HG03103 (cell line): ENCODE measurements around the gene RGL2.
"Not testable (repeated sequence)": the region's sequence is repeated elsewhere in the genome, so short reads cannot be mapped to it uniquely, and the experiment has no call there.

Experiments
- ATAC-seq: cut with Tn5 transposase; IDR thresholded peaks from one replicate; pipeline ENCODE4 v1.9.1; 2021; ENCODE audit warnings: low read depth; ENCODE audit not compliant: unreplicated experiment

The RGL2 gene

DNA sequence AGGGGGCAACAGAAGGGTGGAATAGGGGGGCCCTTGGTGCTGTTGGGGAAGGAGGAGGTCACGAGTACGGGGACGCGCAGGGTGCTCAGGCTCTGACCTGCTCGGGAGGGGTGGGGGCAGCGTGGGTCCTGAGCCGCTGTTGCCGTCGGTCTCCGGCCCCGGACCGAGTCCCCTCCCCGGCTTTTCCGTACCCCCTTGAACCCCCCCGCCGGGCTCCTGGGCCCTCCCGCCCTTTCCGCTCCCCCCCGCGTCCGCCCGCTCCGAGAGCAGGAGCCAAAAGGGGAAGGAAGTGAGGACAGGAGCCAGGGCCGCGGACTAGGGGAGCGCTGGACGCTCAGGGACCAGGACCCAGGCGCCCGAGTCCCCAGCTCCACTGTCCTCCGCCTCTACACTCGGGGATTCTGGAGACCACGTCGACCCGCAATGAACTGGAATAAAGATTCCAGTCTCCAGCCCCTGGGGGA lies at the start of gene RGL2:
TSS of gene RGL2 (minus strand) at position 170 of the 464 bp plus-strand sequence. CDS start 332 bp downstream, outside the sequence.
- ATAC-seq = no peak

DNA sequence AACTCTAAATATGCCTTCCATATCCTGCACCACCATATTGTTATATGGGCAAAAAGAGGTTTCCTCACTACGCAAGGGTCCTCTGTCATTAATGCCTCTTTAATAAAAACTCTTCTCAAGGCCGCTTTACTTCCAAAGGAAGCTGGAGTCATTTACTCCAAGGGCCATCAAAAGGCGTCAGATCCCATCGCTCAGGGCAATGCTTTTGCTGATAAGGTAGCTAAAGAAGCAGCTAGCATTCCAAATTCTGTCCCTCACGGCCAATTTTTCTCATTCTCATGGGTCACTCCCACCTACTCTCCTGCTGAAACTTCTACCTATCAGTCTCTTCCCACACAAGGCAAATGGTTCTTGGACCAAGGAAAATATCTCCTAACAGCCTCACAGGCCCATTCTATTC lies 49.1 kb upstream of the RGL2 start:
- no peak for ATAC-seq

DNA sequence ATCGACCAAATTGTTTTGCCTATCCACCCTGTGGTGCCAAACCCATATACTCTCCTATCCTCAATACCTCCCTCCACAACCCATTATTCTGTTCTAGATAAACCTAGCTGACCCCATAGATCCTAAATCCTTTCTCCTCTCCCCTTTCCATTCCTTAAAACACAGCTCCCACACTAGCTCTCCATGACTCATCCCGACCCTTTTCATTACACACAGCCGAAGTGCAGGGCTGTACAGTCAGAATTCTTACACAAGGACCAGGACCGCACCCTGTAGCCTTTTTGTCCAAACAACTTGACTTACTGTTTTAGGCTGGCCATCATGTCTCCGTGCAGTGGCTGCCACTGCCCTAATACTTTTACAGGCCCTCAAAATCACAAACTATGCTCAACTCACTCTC lies 48.2 kb upstream of the RGL2 start:
- ATAC-seq = not testable (repeated sequence)

DNA sequence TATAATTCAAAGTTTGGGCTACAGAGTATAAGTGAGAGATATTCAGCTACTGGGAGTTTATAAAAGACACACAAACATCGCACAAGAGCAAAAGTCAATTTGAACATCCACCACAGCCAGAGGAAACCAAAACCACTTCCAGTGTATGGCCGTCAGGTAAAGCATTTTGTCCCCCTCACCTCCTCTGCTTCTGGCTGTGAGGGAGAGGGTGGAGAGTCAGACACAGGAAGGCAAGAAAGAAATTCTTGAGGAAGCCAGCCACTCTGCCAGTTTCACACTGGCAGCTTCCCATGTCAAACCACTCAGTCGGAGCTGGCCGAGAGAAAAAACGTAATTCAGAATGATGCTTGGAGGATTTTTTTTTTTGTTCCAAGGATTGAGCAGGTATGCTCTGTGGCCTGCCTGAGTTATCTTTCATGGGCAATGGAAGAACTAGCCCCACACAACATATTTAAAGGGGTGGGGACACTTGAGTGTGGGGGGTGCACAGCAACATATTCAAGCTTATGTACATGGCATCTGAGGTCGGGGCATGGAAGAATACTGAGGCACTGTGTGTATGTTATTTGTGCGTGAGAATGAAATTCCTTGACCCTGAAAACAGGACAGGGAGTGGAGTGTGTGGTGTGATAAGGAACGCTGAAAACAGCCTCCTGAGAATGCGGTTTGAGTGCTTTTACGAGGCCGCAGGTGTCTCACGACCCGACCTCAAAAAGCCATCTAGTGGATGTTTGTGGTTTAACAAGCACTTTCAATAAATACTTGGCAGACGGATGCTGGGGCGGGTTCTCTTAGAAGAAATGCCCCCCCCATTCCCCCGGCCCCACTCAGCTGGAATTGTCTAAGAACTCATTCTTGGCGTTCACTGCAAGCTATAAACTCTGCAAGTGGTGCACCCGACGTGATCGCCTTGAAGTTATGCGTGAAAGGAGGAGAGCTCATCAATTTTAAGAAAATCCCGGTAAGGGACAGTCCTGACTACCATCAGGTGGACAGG lies 46.3 kb upstream of the RGL2 start:
- ATAC-seq = no peak

GRCh38 chr6:33343953-33344611 lies 45.3 kb upstream of the RGL2 start:
- ATAC-seq = no peak

- ATAC-seq = not testable (repeated sequence)
Measured at GRCh38 chr6:33343606-33343952, 44.8 kb upstream of the RGL2 start.

- no peak for ATAC-seq
Measured at GRCh38 chr6:33339193-33339592, 40.5 kb upstream of the RGL2 start.

GRCh38 chr6:33336495-33336894 lies 37.8 kb upstream of the RGL2 start:
- no peak for ATAC-seq

DNA sequence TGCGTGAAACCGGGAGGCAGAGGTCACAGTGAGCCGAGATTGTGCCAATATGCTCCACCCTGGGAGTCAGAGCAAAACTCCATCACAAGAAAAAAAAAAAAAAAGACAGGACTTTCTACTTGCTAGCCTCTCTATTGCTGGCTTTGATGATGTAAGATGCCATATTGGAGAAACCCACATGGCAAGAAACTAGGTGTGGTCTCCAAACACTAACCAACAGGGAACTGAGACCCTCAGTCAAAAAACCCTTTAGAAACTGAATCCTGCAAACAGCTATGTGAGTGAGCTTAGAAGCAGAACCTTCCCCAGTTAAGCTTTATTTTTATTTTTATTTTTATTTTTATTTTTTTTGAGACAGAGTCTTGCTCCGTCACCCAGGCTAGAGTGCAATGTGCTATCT lies 37.2 kb upstream of the RGL2 start:
- no peak for ATAC-seq

DNA sequence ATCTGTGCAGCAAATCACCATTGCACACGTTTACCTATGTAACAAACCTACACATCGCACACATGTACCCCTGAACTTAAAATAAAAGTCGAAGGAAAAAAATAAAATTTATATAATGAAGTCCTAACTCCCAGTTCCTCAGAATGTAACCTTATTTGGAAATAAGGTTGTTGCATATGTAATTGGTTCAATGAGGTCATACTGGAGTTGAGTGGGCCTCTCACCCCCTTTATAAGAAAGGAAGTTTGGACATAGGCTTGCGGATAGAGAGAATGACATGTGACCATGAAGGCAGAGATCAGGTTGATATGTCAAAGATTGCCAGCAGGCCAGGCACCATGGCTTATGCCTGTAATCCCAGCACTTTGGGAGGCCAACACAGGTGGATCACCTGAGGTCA lies 34.9 kb upstream of the RGL2 start:
- no peak for ATAC-seq

- no peak for ATAC-seq
Measured at GRCh38 chr6:33330736-33331135, 32.0 kb upstream of the RGL2 start.

DNA sequence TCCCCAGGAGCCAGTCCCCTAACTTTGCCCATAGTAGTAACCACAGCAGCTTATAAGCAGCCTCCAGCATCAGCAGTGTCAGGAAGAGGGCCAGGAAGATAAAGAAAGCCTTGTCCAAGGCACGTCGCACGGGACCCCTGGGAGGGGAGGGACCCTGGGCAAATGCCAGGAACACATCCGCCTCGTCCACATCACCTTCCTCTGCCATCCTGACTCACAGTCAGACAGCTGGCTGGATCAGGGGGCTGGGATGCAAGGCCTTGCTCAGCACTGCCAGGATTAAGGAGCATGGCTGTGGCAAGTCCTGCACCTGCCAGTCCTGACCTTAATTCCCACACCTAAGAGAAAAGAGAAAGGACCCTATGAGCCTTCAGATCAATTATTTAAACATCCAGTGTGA lies 30.3 kb upstream of the RGL2 start:
- ATAC-seq = no peak

GRCh38 chr6:33324125-33324524 lies 25.4 kb upstream of the RGL2 start:
- no peak for ATAC-seq

- no peak for ATAC-seq
Measured at GRCh38 chr6:33323623-33323948, 24.8 kb upstream of the RGL2 start.

GRCh38 chr6:33321227-33321626 lies 22.5 kb upstream of the RGL2 start:
- no peak for ATAC-seq

GRCh38 chr6:33320315-33321181 lies 21.8 kb upstream of the RGL2 start:
- no peak for ATAC-seq

DNA sequence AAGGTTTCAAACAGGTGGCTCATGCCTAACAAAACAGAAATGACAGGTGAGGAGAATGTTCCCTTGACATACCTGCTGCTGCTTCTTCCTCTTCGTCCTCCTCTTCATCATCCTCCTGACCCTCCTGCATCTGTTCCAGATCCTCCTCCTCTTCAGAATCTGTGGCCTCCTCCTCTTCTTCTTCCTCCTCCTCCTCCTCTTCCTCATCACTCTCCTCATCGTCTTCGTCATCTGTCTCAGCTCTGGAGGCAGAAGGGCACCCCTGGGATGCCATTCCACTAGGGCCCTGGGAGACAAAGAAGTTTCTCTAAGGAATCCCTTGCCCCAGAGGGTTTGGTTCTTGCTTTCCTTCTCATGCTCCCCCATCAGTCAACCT lies 21.2 kb upstream of the RGL2 start:
- ATAC-seq = no peak

DNA sequence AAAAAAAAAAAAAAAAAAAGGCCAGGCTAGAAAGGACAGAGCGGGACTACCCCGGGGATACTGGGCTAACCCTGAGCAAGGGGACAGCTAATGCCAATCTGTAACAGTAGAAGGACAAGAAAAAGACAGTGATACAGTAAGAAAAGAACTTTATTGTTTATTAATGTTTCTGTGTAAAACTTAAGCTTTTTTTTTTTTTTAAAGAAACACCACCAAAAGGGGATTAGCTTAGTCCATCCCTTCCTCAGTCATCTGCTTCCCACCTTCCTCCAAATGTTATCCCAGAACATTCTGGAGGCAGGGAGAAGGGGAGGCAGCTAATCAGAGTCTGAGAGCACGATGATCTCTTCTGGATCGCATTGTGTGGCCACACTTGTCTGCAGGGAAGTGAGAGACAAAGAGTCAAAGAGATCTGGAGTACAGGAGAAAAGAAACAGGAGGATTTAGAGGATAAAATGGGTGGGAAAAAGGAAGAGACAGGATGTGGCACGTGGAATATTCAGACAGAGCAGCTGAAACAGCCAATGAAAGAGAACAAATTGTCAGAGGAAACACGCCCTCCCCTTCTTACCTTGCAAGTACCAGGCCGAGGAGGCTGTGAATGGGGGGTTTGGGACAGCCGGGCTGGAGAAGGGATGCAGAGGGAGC lies 19.8 kb upstream of the RGL2 start:
- no peak for ATAC-seq

- ATAC-seq = peak; percentile 40
Measured at GRCh38 chr6:33317669-33318425, 19.1 kb upstream of the RGL2 start, which contains the start of gene ZBTB22. Gene ZBTB22 (minus strand): TSS chr6:33317744. CDS start chr6:33316916, 828 bp downstream.

GRCh38 chr6:33317419-33317668 lies 18.6 kb upstream of the RGL2 start:
- ATAC-seq = no peak
